ENCODE results near the gene CENPM.

Gene CENPM

GRCh38 chr22:41946629-41947423 lies at the start of gene CENPM:
CENPM (minus strand) TSS chr22:41947152; CDS start chr22:41947076, 76 bp downstream.
- peak; percentile 84 for DNase-seq

- DNase-seq, result no peak
Observed at GRCh38 chr22:41995211-41995610, 48.3 kb upstream of the CENPM start.

GRCh38 chr22:41992496-41992895 lies 45.5 kb upstream of the CENPM start:
- no peak for DNase-seq

GRCh38 chr22:41991111-41991510 lies 44.2 kb upstream of the CENPM start:
- DNase-seq, result no peak

GRCh38 chr22:41989246-41989645 lies 42.3 kb upstream of the CENPM start:
- DNase-seq, result no peak

GRCh38 chr22:41987276-41987675 lies 40.3 kb upstream of the CENPM start:
- DNase-seq, result no peak

- DNase-seq, result no peak
Observed at GRCh38 chr22:41983513-41984405, 36.8 kb upstream of the CENPM start.

GRCh38 chr22:41982865-41983264 lies 35.9 kb upstream of the CENPM start:
- DNase-seq, result no peak

- no peak for DNase-seq
Observed at GRCh38 chr22:41979423-41980250, 32.7 kb upstream of the CENPM start.

GRCh38 chr22:41978732-41979131 lies 31.8 kb upstream of the CENPM start:
- no peak for DNase-seq

GRCh38 chr22:41976961-41977566 lies 30.1 kb upstream of the CENPM start:
- DNase-seq, result no peak

GRCh38 chr22:41976070-41976901 lies 29.3 kb upstream of the CENPM start:
- DNase-seq, result peak; percentile 13

GRCh38 chr22:41975299-41976069 lies 28.5 kb upstream of the CENPM start:
- DNase-seq, result no peak

GRCh38 chr22:41974691-41975290 lies 27.8 kb upstream of the CENPM start:
- no peak for DNase-seq

GRCh38 chr22:41971431-41971830 lies 24.5 kb upstream of the CENPM start:
- DNase-seq, result no peak

GRCh38 chr22:41970601-41971000 lies 23.6 kb upstream of the CENPM start:
- no peak for DNase-seq

GRCh38 chr22:41969110-41969646 lies 22.2 kb upstream of the CENPM start, which contains the start of gene SEPTIN3:
SEPTIN3 (plus strand) TSS chr22:41969443; CDS start chr22:41971493, 2,050 bp downstream.
- no peak for DNase-seq

- DNase-seq, result no peak
Observed at GRCh38 chr22:41968601-41969000, 21.6 kb upstream of the CENPM start.

GRCh38 chr22:41966607-41967240 lies 19.8 kb upstream of the CENPM start:
- no peak for DNase-seq

All from NCI-H774 (cell line).